ENCODE measurements around the gene C5orf63. TPM values are rescaled to one million over a fixed set of nuclear protein-coding genes. Genes with fewer than 3 reads are reported as not detected.

The C5orf63 gene
- total RNA-seq, 1 donor from 2014 or later = 0.24 TPM

GRCh38 chr5:127092690-127093089, 19.4 kb upstream of the C5orf63 start:
- no peak overlapping the region for H3K4me3 Mint-ChIP-seq (ENCODE audit: unreplicated experiment)
- no peak for TF ChIP-seq CTCF (IDR thresholded peaks at IDR 0.05)
- DNase-seq (ENCODE audit: extremely low spot score, unreplicated experiment) = no peak

GRCh38 chr5:127089191-127089590, 15.9 kb upstream of the C5orf63 start:
- no peak for TF ChIP-seq CTCF (IDR thresholded peaks at IDR 0.05)
- DNase-seq (ENCODE audit: extremely low spot score, unreplicated experiment) = no peak
- H3K36me3 Mint-ChIP-seq (ENCODE audit: unreplicated experiment) = no peaks in the 10 kb centered on the region
- no peaks in the 10 kb centered on the region for H3K9me3 Mint-ChIP-seq (ENCODE audit: unreplicated experiment)
- H3K4me1 Mint-ChIP-seq (ENCODE audit: unreplicated experiment) = peaks cover 22% of the 10 kb centered on the region
- no peak overlapping the region for H3K27ac Mint-ChIP-seq (ENCODE audit: unreplicated experiment)
- no peak overlapping the region for H3K4me3 Mint-ChIP-seq (ENCODE audit: unreplicated experiment)
- no peaks in the 10 kb centered on the region for H3K27me3 Mint-ChIP-seq (ENCODE audit: unreplicated experiment)

More at GRCh38 chr5:127092690-127093089, 19.4 kb upstream of the C5orf63 start:
- H3K27me3 Mint-ChIP-seq (ENCODE audit: unreplicated experiment) = peaks cover 8% of the 10 kb centered on the region
- H3K27ac Mint-ChIP-seq (ENCODE audit: unreplicated experiment) = no peak overlapping the region
- H3K9me3 Mint-ChIP-seq (ENCODE audit: unreplicated experiment) = no peaks in the 10 kb centered on the region
- peaks cover 38% of the 10 kb centered on the region for H3K4me1 Mint-ChIP-seq (ENCODE audit: unreplicated experiment)
- H3K36me3 Mint-ChIP-seq (ENCODE audit: unreplicated experiment) = no peaks in the 10 kb centered on the region

GRCh38 chr5:127088251-127088650, 14.9 kb upstream of the C5orf63 start:
- Mint-ChIP-seq H3K4me1 (ENCODE audit: unreplicated experiment) (peaks cover 20% of the 10 kb centered on the region), H3K4me3 (ENCODE audit: unreplicated experiment) (no peak overlapping the region), H3K36me3 (ENCODE audit: unreplicated experiment) (no peaks in the 10 kb centered on the region), H3K27me3 (ENCODE audit: unreplicated experiment) (no peaks in the 10 kb centered on the region), H3K27ac (ENCODE audit: unreplicated experiment) (peak overlapping the region; percentile 56), H3K9me3 (ENCODE audit: unreplicated experiment) (no peaks in the 10 kb centered on the region)
- no peak for DNase-seq (ENCODE audit: extremely low spot score, unreplicated experiment)
- no peak for TF ChIP-seq CTCF (IDR thresholded peaks at IDR 0.05)

- TF ChIP-seq CTCF (IDR thresholded peaks at IDR 0.05) = no peak
Measured at GRCh38 chr5:127086589-127086988, 13.3 kb upstream of the C5orf63 start.

GRCh38 chr5:127085796-127086195, 12.5 kb upstream of the C5orf63 start:
- DNase-seq (ENCODE audit: extremely low spot score, unreplicated experiment) = no peak
- Mint-ChIP-seq H3K27ac (ENCODE audit: unreplicated experiment) (no peak overlapping the region), H3K4me1 (ENCODE audit: unreplicated experiment) (peaks cover 15% of the 10 kb centered on the region), H3K27me3 (ENCODE audit: unreplicated experiment) (no peaks in the 10 kb centered on the region), H3K36me3 (ENCODE audit: unreplicated experiment) (no peaks in the 10 kb centered on the region), H3K4me3 (ENCODE audit: unreplicated experiment) (no peak overlapping the region), H3K9me3 (ENCODE audit: unreplicated experiment) (peaks cover 3% of the 10 kb centered on the region)
- TF ChIP-seq CTCF (IDR thresholded peaks at IDR 0.05) = no peak

More at GRCh38 chr5:127086589-127086988, 13.3 kb upstream of the C5orf63 start:
- no peaks in the 10 kb centered on the region for H3K27me3 Mint-ChIP-seq (ENCODE audit: unreplicated experiment)
- peaks cover 3% of the 10 kb centered on the region for H3K9me3 Mint-ChIP-seq (ENCODE audit: unreplicated experiment)
- H3K4me1 Mint-ChIP-seq (ENCODE audit: unreplicated experiment) = peaks cover 15% of the 10 kb centered on the region
- no peaks in the 10 kb centered on the region for H3K36me3 Mint-ChIP-seq (ENCODE audit: unreplicated experiment)
- no peak overlapping the region for H3K4me3 Mint-ChIP-seq (ENCODE audit: unreplicated experiment)
- DNase-seq (ENCODE audit: extremely low spot score, unreplicated experiment) = no peak
- H3K27ac Mint-ChIP-seq (ENCODE audit: unreplicated experiment) = no peak overlapping the region
